ENCODE data around the gene MCF2L.

GRCh38 chr13:113061796-113062425 lies 92.9 kb downstream of the MCF2L start:
- no peak for TF ChIP-seq REST (IDR thresholded peaks at IDR 0.05; ENCODE audit: insufficient read depth in 1 of 2, low read depth in 2 of 2, low read length in 2 of 2)
- TF ChIP-seq POLR2AphosphoS5 (IDR thresholded peaks at IDR 0.05; ENCODE audit: low read depth, low read length): no peak
